NB4 (cell line): ENCODE measurements around the gene TNIP2.

Experiments used
- DNase-seq: peaks from one replicate; pipeline ENCODE4 v3.0.0; 2010; ENCODE audit warnings: low read depth
- H3K4me3 ChIP-seq: one replicate; pipeline ENCODE4 v1.5.1; 2011; ENCODE audit warnings: mild to moderate bottlenecking, low read depth, low read length, moderate library complexity
- CTCF ChIP-seq: IDR thresholded peaks from one replicate; pipeline ENCODE4 v1.5.1; 2012; ENCODE audit warnings: low read depth, low read length
- MAX ChIP-seq: IDR thresholded peaks from 2 replicates; pipeline ENCODE4 v1.6.1; 2011; ENCODE audit warnings: low read depth, low read length
- MYC ChIP-seq: IDR thresholded peaks from 2 replicates; pipeline ENCODE4 v1.6.1; 2011; ENCODE audit warnings: low read depth, low read length
- POLR2A ChIP-seq: IDR thresholded peaks from 2 replicates; pipeline ENCODE4 v1.6.1; 2011; ENCODE audit warnings: mild to moderate bottlenecking; ENCODE audit not compliant: insufficient read length; ENCODE audit errors: extremely low read depth

Gene TNIP2

GRCh38 chr4:2790583-2791517 lies 34.7 kb upstream of the TNIP2 start:
- peak; percentile 63 for DNase-seq
- no peak overlapping the region for H3K4me3 ChIP-seq
- peak; percentile 62 for TF ChIP-seq MAX
- no peak for TF ChIP-seq CTCF

GRCh38 chr4:2789793-2790582 lies 33.9 kb upstream of the TNIP2 start:
- DNase-seq = peak; percentile 45
- TF ChIP-seq POLR2A (no peak), MAX (no peak), CTCF (no peak), MYC (no peak)
- H3K4me3 ChIP-seq = no peak overlapping the region

GRCh38 chr4:2789351-2789750 lies 33.2 kb upstream of the TNIP2 start:
- no peak overlapping the region for H3K4me3 ChIP-seq
- TF ChIP-seq MAX = no peak
- no peak for TF ChIP-seq CTCF
- TF ChIP-seq POLR2A = no peak
- TF ChIP-seq MYC = no peak
- no peak for DNase-seq

- TF ChIP-seq CTCF (no peak), POLR2A (no peak), MAX (no peak), MYC (no peak)
Measured at GRCh38 chr4:2788532-2789103, 32.5 kb upstream of the TNIP2 start.

GRCh38 chr4:2788101-2788500 lies 32.0 kb upstream of the TNIP2 start:
- TF ChIP-seq POLR2A = no peak
- no peak for TF ChIP-seq CTCF
- TF ChIP-seq MYC = no peak
- no peak for TF ChIP-seq MAX
- DNase-seq = no peak

More at GRCh38 chr4:2788532-2789103, 32.5 kb upstream of the TNIP2 start:
- H3K4me3 ChIP-seq = no peak overlapping the region
- peak; percentile 80 for DNase-seq

More at GRCh38 chr4:2788101-2788500, 32.0 kb upstream of the TNIP2 start:
- H3K4me3 ChIP-seq = no peak overlapping the region
